ACC112 (cell line): ENCODE data around the gene ZNF710.
"Not testable (repeated sequence)": the region's sequence is repeated elsewhere in the genome, so short reads cannot be mapped to it uniquely, and the experiment has no call there.

Source experiments
- H2AFZ ChIP-seq: fragments of 200-600 bp; sonication (generic); one replicate; pipeline ENCODE4 v1.6.0; 2017; ENCODE audit warnings: antibody characterized with exemption, low read length; ENCODE audit not compliant: unreplicated experiment
- H3K27ac ChIP-seq: fragments of 200-600 bp; sonication (generic); 2 replicates; pipeline ENCODE4 v1.5.1; 2014; ENCODE audit warnings: low read depth, mild to moderate bottlenecking, antibody characterized with exemption, low read length, moderate library complexity
- H3K27me3 ChIP-seq: fragments of 200-600 bp; sonication (generic); 2 replicates; pipeline ENCODE4 v1.6.1; 2014; ENCODE audit warnings: mild to moderate bottlenecking, antibody characterized with exemption, low read length, moderate library complexity, mixed read lengths; ENCODE audit not compliant: insufficient read depth
- H3K36me3 ChIP-seq: fragments of 200-600 bp; sonication (generic); 2 replicates; pipeline ENCODE4 v1.6.1; 2016; ENCODE audit warnings: mild to moderate bottlenecking, antibody characterized with exemption, low read length, moderate library complexity, mixed read lengths; ENCODE audit not compliant: insufficient read depth
- H3K4me1 ChIP-seq: fragments of 200-600 bp; sonication (generic); one replicate; pipeline ENCODE4 v1.6.1; 2016; ENCODE audit warnings: low read length, mixed read lengths; ENCODE audit not compliant: insufficient read depth, unreplicated experiment, control insufficient read depth
- H3K4me3 ChIP-seq: fragments of 200-600 bp; sonication (generic); 2 replicates; pipeline ENCODE4 v1.5.1; 2014; ENCODE audit warnings: mild to moderate bottlenecking, low read depth, low read length
- H3K79me2 ChIP-seq: fragments of 200-600 bp; sonication (generic); one replicate; pipeline ENCODE4 v1.6.0; 2016; ENCODE audit warnings: low read length; ENCODE audit not compliant: control insufficient read depth, unreplicated experiment, insufficient read depth

Gene ZNF710

GRCh38 chr15:90067953-90068606, 67.0 kb downstream of the ZNF710 start:
- Histone ChIP-seq H2AFZ (no peak overlapping the region), H3K79me2 (no peaks in the 10 kb centered on the region), H3K27ac (no peak overlapping the region), H3K4me3 (no peak overlapping the region), H3K27me3 (no peaks in the 10 kb centered on the region), H3K4me1 (no peaks in the 10 kb centered on the region), H3K36me3 (no peaks in the 10 kb centered on the region)

GRCh38 chr15:90070623-90071022, 69.5 kb downstream of the ZNF710 start:
- not testable (repeated sequence) for H3K27ac ChIP-seq, H3K4me3 ChIP-seq, H2AFZ ChIP-seq

GRCh38 chr15:90071220-90071807, 70.2 kb downstream of the ZNF710 start:
- no peaks in the 10 kb centered on the region for H3K4me1 ChIP-seq
- H2AFZ ChIP-seq = no peak overlapping the region
- H3K36me3 ChIP-seq = no peaks in the 10 kb centered on the region
- no peaks in the 10 kb centered on the region for H3K27me3 ChIP-seq
- H3K27ac ChIP-seq = no peak overlapping the region
- H3K4me3 ChIP-seq = no peak overlapping the region
- H3K79me2 ChIP-seq = no peaks in the 10 kb centered on the region

More at GRCh38 chr15:90070623-90071022, 69.5 kb downstream of the ZNF710 start:
- not testable (repeated sequence) for H3K79me2 ChIP-seq, H3K36me3 ChIP-seq, H3K27me3 ChIP-seq, H3K4me1 ChIP-seq

GRCh38 chr15:90072978-90073640, 72.0 kb downstream of the ZNF710 start:
- Histone ChIP-seq H3K4me1 (no peaks in the 10 kb centered on the region), H3K27me3 (no peaks in the 10 kb centered on the region), H2AFZ (no peak overlapping the region), H3K36me3 (no peaks in the 10 kb centered on the region; the same call in 1 of the 2 replicates), H3K27ac (no peak overlapping the region), H3K79me2 (no peaks in the 10 kb centered on the region), H3K4me3 (no peak overlapping the region)

GRCh38 chr15:90074023-90074422, 72.9 kb downstream of the ZNF710 start:
- no peaks in the 10 kb centered on the region for H3K27me3 ChIP-seq
- no peak overlapping the region for H3K4me3 ChIP-seq
- peaks cover 4% of the 10 kb centered on the region; the same call in 1 of the 2 replicates for H3K36me3 ChIP-seq
- H3K79me2 ChIP-seq = no peaks in the 10 kb centered on the region
- H3K4me1 ChIP-seq = no peaks in the 10 kb centered on the region
- no peak overlapping the region for H2AFZ ChIP-seq
- no peak overlapping the region for H3K27ac ChIP-seq

GRCh38 chr15:90074916-90075315, 73.8 kb downstream of the ZNF710 start:
- peaks cover 4% of the 10 kb centered on the region; the same call in 1 of the 2 replicates for H3K36me3 ChIP-seq
- H3K27ac ChIP-seq = no peak overlapping the region

GRCh38 chr15:90075420-90076289, 74.5 kb downstream of the ZNF710 start:
- Histone ChIP-seq H3K79me2 (no peaks in the 10 kb centered on the region), H3K27me3 (no peaks in the 10 kb centered on the region), H3K4me3 (no peak overlapping the region), H3K4me1 (no peaks in the 10 kb centered on the region), H3K27ac (no peak overlapping the region), H3K36me3 (peaks cover 4% of the 10 kb centered on the region; the same call in 1 of the 2 replicates), H2AFZ (no peak overlapping the region)

More at GRCh38 chr15:90074916-90075315, 73.8 kb downstream of the ZNF710 start:
- no peaks in the 10 kb centered on the region for H3K79me2 ChIP-seq
- H3K4me1 ChIP-seq = no peaks in the 10 kb centered on the region
- no peak overlapping the region for H3K4me3 ChIP-seq
- no peak overlapping the region for H2AFZ ChIP-seq
- no peaks in the 10 kb centered on the region for H3K27me3 ChIP-seq

GRCh38 chr15:90076716-90077115, 75.6 kb downstream of the ZNF710 start:
- H3K79me2 ChIP-seq = no peaks in the 10 kb centered on the region
- no peaks in the 10 kb centered on the region for H3K4me1 ChIP-seq
- no peaks in the 10 kb centered on the region for H3K27me3 ChIP-seq
- H2AFZ ChIP-seq = no peak overlapping the region
- no peak overlapping the region for H3K27ac ChIP-seq
- H3K4me3 ChIP-seq = no peak overlapping the region
- peaks cover 4% of the 10 kb centered on the region; the same call in 1 of the 2 replicates for H3K36me3 ChIP-seq

GRCh38 chr15:90078965-90079364, 77.8 kb downstream of the ZNF710 start:
- Histone ChIP-seq H3K27me3 (no peaks in the 10 kb centered on the region), H3K4me3 (no peak overlapping the region), H3K4me1 (no peaks in the 10 kb centered on the region), H3K36me3 (peaks cover 4% of the 10 kb centered on the region; the same call in 1 of the 2 replicates), H3K27ac (no peak overlapping the region), H2AFZ (no peak overlapping the region), H3K79me2 (no peaks in the 10 kb centered on the region)
